Endothelial cell of umbilical vein (primary cell): ENCODE measurements around the gene CARD11. TPM values are rescaled to one million over a fixed set of nuclear protein-coding genes. Genes with fewer than 3 reads are reported as not detected.

Source experiments
- BruUV-seq: library from RNA; stranded (reverse); fragments of 400-500 nt; replicated peaks from 2 replicates; lab custom pipeline; 2021; lab: Mats Ljungman, UMichigan
- CTCF ChIA-PET: fragments of 300-600, 350-600 bp; sonication (Branson Sonifier 250); formaldehyde crosslinking; loops from one replicate; lab custom pipeline; 2021; ENCODE audit warnings: antibody characterized with exemption, inconsistent platforms; lab: Charles Lee
- POLR2A ChIA-PET: fragments of 300-600, 350-600 bp; sonication (Branson Sonifier 250); formaldehyde crosslinking; loops from one replicate; lab custom pipeline; 2021; ENCODE audit warnings: antibody characterized with exemption, inconsistent platforms; lab: Charles Lee
- DNase-seq: peaks from one replicate; pipeline ENCODE4 v3.0.0-alpha.2; 2011; ENCODE audit warnings: low read depth, low spot score
- FAIRE-seq: peaks from 2 replicates; lab custom pipeline; 2011; peaks lifted over from hg19 to GRCh38; lab: Jason Lieb, UNC
- H2AFZ ChIP-seq: 2 replicates; pipeline ENCODE4 v1.6.0; 2012; ENCODE audit warnings: low read depth, low read length, control low read depth, inconsistent platforms
- H3K27ac ChIP-seq: 2 replicates; pipeline ENCODE4 v1.5.1; 2011; ENCODE audit warnings: low read depth, mild to moderate bottlenecking, control low read depth, low read length, moderate library complexity; ENCODE audit not compliant: insufficient read depth
- H3K27me3 ChIP-seq, 2 experiments: 2 replicates each; pipeline versions ENCODE4 v1.6.0 to v1.6.1; 2011; ENCODE audit warnings: low read length in 2 of 2, mixed read lengths in 1 of 2; ENCODE audit not compliant: control insufficient read depth in 2 of 2, insufficient read depth in 2 of 2
- H3K36me3 ChIP-seq, 2 experiments: 2 replicates in 1 of 2; 3 replicates in 1 of 2; pipeline ENCODE4 v1.5.1; 2011; ENCODE audit warnings: low read length in 2 of 2, mild to moderate bottlenecking in 1 of 2, moderate library complexity in 1 of 2; ENCODE audit not compliant: control insufficient read depth in 2 of 2, insufficient read depth in 2 of 2; ENCODE audit errors: extremely low read depth in 1 of 2
- H3K4me1 ChIP-seq: 3 replicates; pipeline ENCODE4 v1.5.1; 2011; ENCODE audit warnings: mild to moderate bottlenecking, low read length; ENCODE audit not compliant: control insufficient read depth, insufficient read depth; ENCODE audit errors: extremely low read depth
- H3K4me2 ChIP-seq: 2 replicates; pipeline ENCODE4 v1.6.1; 2011; ENCODE audit warnings: low read length, control low read depth, mixed read lengths; ENCODE audit not compliant: insufficient read depth
- H3K4me3 ChIP-seq, 3 experiments: fragments of 200-600 bp in 1 of 3; sonication (generic), shearing (Covaris generic) in 1 of 3; replicated peaks in 1 of 3; 2 replicates each; pipeline ENCODE4 v1.5.1; 2011 to 2016; ENCODE audit warnings: control low read depth in 3 of 3, low read length in 3 of 3, mild to moderate bottlenecking in 2 of 3, inconsistent platforms in 1 of 3, low read depth in 1 of 3, moderate library complexity in 1 of 3; ENCODE audit not compliant: insufficient read depth in 1 of 3
- H3K79me2 ChIP-seq: 2 replicates; pipeline ENCODE4 v1.6.0; 2012; ENCODE audit warnings: low read length, inconsistent platforms; ENCODE audit not compliant: control insufficient read depth, insufficient read depth
- H3K9ac ChIP-seq: replicated peaks from 2 replicates; pipeline ENCODE3; 2011; ENCODE audit warnings: low read length, control low read depth; ENCODE audit not compliant: insufficient read depth; ENCODE audit errors: extremely low read depth
- H3K9me1 ChIP-seq: replicated peaks from 3 replicates; pipeline ENCODE4 v1.6.0; 2011; ENCODE audit warnings: mild to moderate bottlenecking, low read length; ENCODE audit not compliant: control insufficient read depth, insufficient read depth; ENCODE audit errors: extremely low read depth
- H3K9me3 ChIP-seq: replicated peaks from 2 replicates; pipeline ENCODE4 v1.5.1; 2012; ENCODE audit warnings: low read length, inconsistent platforms; ENCODE audit not compliant: control insufficient read depth, insufficient read depth
- H4K20me1 ChIP-seq: replicated peaks from 2 replicates; pipeline ENCODE3; 2011; ENCODE audit warnings: mild to moderate bottlenecking, low read length; ENCODE audit not compliant: control insufficient read depth, insufficient read depth; ENCODE audit errors: extremely low read depth
- EZH2 ChIP-seq: IDR thresholded peaks from 2 replicates; pipeline ENCODE4 v1.6.1; 2012; ENCODE audit warnings: borderline replicate concordance, low read depth, mild to moderate bottlenecking, moderate library complexity, low read length, inconsistent platforms; ENCODE audit not compliant: severe bottlenecking
- GATA2 ChIP-seq: IDR thresholded peaks from 2 replicates; pipeline ENCODE4 v1.7.0; 2011; ENCODE audit warnings: low read depth, mild to moderate bottlenecking, moderate library complexity, mixed read lengths, low read length; ENCODE audit not compliant: insufficient read length, insufficient read depth
- MAX ChIP-seq: IDR thresholded peaks from 2 replicates; pipeline ENCODE4 v1.6.1; 2011; ENCODE audit not compliant: insufficient read depth, insufficient read length
- MYC ChIP-seq: IDR thresholded peaks from one replicate; pipeline ENCODE4 v1.6.1; 2011; ENCODE audit warnings: mild to moderate bottlenecking, low read depth, low read length
- dilution Hi-C: fragments of 300-500 bp; cut with MboI; formaldehyde crosslinking; loops from one replicate; pipeline ENCODE4 v1.15.0; 2019; ENCODE audit warnings: low sequenced_read_pairs; ENCODE audit not compliant: extremely low pct_ligation_motif_present
- intact Hi-C: fragments of 100-400 bp; cut with micrococcal nuclease; formaldehyde crosslinking; loops from one replicate; pipeline ENCODE4 v1.10.0; 2022
- polyA plus RNA-seq, 4 experiments: library from polyadenylated mRNA; depleted of rRNA in 3 of 4; stranded (reverse) in 3 of 4; unstranded in 1 of 4; fragments of >200 nt; gene quantifications; 2 replicates each; pipeline versions ENCODE4 v1.2.1 to v1.2.3, GENCODE V29; 2011 to 2012; ENCODE audit warnings: missing spikeins in 1 of 4
- total RNA-seq: library from RNA; stranded (reverse); gene quantifications from 2 replicates; pipeline ENCODE4 v1.2.3, GENCODE V29; 2021

Gene CARD11
- total and polyA plus RNA-seq, 2 donors (not counting 3 experiments of a cell fraction or from before 2014, with no cell fraction given), result 20.4 to 41.8 TPM

GRCh38 chr7:3067606-3068380 is 24.1 kb upstream of the CARD11 start:
- intact Hi-C loops (no loop called here), dilution Hi-C loops (no loop called here)
- FAIRE-seq (no peak), DNase-seq (no peak)
- Histone ChIP-seq H3K4me3 (no peak overlapping the region), H2AFZ (no peak overlapping the region), H4K20me1 (no peaks in the 10 kb centered on the region), H3K79me2 (no peaks in the 10 kb centered on the region), H3K9me3 (no peaks in the 10 kb centered on the region), H3K4me1 (no peaks in the 10 kb centered on the region), H3K9me1 (no peaks in the 10 kb centered on the region), H3K36me3 (no peaks in the 10 kb centered on the region), H3K27ac (no peak overlapping the region), H3K4me2 (no peak overlapping the region), H3K27me3 (peaks cover 4 to 10% of the 10 kb centered on the region in 2 experiments), H3K9ac (no peak overlapping the region)
- TF ChIP-seq MAX, result no peak
- ChIA-PET POLR2A (no interaction called here), CTCF (interaction anchor here (1.2 kb wide), 2 partner anchors 66 to 202 kb away, joined by 3 read pairs; no protein-coding TSS in a partner anchor)
- no TSS peak for BruUV-seq

- H4K20me1 ChIP-seq, result no peaks in the 10 kb centered on the region
- H3K4me2 ChIP-seq, result no peak overlapping the region
- intact Hi-C loops, result no loop called here
- no peak overlapping the region for H3K27ac ChIP-seq
- POLR2A ChIA-PET, result no interaction called here
- H3K36me3 ChIP-seq, result no peaks in the 10 kb centered on the region
- H3K4me3 ChIP-seq, result no peak overlapping the region
- no peak overlapping the region for H3K9ac ChIP-seq
- no peaks in the 10 kb centered on the region for H3K9me3 ChIP-seq
- no peaks in the 10 kb centered on the region for H3K9me1 ChIP-seq
- DNase-seq (no peak), FAIRE-seq (no peak)
- no peak for TF ChIP-seq GATA2
- TF ChIP-seq MYC, result no peak
- TF ChIP-seq EZH2, result no peak
- dilution Hi-C loops, result no loop called here
- CTCF ChIA-PET, result interaction anchor here (0.9 to 1.5 kb wide), 5 partner anchors 9 to 202 kb away, joined by 3 to 5 read pairs (median 3); no protein-coding TSS in a partner anchor
- H3K79me2 ChIP-seq, result no peaks in the 10 kb centered on the region
- H2AFZ ChIP-seq, result no peak overlapping the region
- H3K4me1 ChIP-seq, result no peaks in the 10 kb centered on the region
- H3K27me3 ChIP-seq, result peaks cover 4 to 10% of the 10 kb centered on the region in 2 experiments
- no TSS peak for BruUV-seq
Observed at GRCh38 chr7:3067193-3067592, 23.5 kb upstream of the CARD11 start.
